ENCODE measurements around the gene TGFBR3L. TPM values are rescaled to one million over a fixed set of nuclear protein-coding genes. Genes with fewer than 3 reads are reported as not detected.

TGFBR3L gene
- total RNA-seq, result 1 to 10 TPM; 3.5 to 4.6 (median 4.4) TPM
- total RNA-seq (2013), result 0.29 TPM

GRCh38 chr19:7914598-7915045, at the start of gene TGFBR3L:
Gene TGFBR3L, plus strand, starts transcription at chr19:7914830.
- H3K9me3 ChIP-seq (ENCODE audit: control insufficient read depth, insufficient read depth, low read length), result no peaks in the 10 kb centered on the region
- intact Hi-C loops (cut with micrococcal nuclease), result no loop called here
- Mint-ChIP-seq H3K36me3 (no peaks in the 10 kb centered on the region), H3K4me1 (peaks cover 7 to 21% of the 10 kb centered on the region in 2 donors), H3K27ac (peak within 1 kb of the TSS; percentile 60 to 76), H3K27me3 (ENCODE audit: low read depth in 2 of 2) (peaks cover 0 to 21% of the 10 kb centered on the region in 2 donors), H3K9me3 (no peaks in the 10 kb centered on the region), H3K4me3 (peak within 1 kb of the TSS; percentile 72)
- no peak within 1 kb of the TSS for H3K4me3 ChIP-seq (ENCODE audit: low read length)
- no peak for TF ChIP-seq CTCF (IDR thresholded peaks at IDR 0.05)
- 84% methylated on average over 12 of the region's 12 CpGs for WGBS (ENCODE audit: insufficient coverage)
- DNase-seq, result no peak
- peaks cover 29% of the 10 kb centered on the region for H3K36me3 ChIP-seq (ENCODE audit: control insufficient read depth, insufficient read depth, low read length)
- ATAC-seq, result no peak
- peaks cover 29% of the 10 kb centered on the region for H3K27me3 ChIP-seq (ENCODE audit: control insufficient read depth, insufficient read depth, low read length)
- peaks cover 36% of the 10 kb centered on the region for H3K4me1 ChIP-seq (ENCODE audit: control insufficient read depth, insufficient read depth, low read length)
- no peak within 1 kb of the TSS for H3K27ac ChIP-seq (ENCODE audit: low read length)

- no peak overlapping the region for H3K27ac ChIP-seq (ENCODE audit: low read length)
- peaks cover 24% of the 10 kb centered on the region for H3K27me3 ChIP-seq (ENCODE audit: control insufficient read depth, insufficient read depth, low read length)
- ATAC-seq, result no peak
- H3K4me1 ChIP-seq (ENCODE audit: control insufficient read depth, insufficient read depth, low read length), result peaks cover 36% of the 10 kb centered on the region
- DNase-seq, result peak in 1 of 2 donors; percentile 52
- H3K4me3 ChIP-seq (ENCODE audit: low read length), result no peak overlapping the region
- intact Hi-C loops (cut with micrococcal nuclease), result no loop called here
- peaks cover 9 to 21% of the 10 kb centered on the region in 2 donors for H3K27me3 Mint-ChIP-seq (ENCODE audit: low read depth in 2 of 2)
- TF ChIP-seq CTCF (IDR thresholded peaks at IDR 0.05), result no peak
- no peaks in the 10 kb centered on the region for H3K36me3 Mint-ChIP-seq
- peaks cover 0 to 19% of the 10 kb centered on the region in 2 donors for H3K4me1 Mint-ChIP-seq
- no peak overlapping the region for H3K27ac Mint-ChIP-seq
- peaks cover 4% of the 10 kb centered on the region for H3K9me3 ChIP-seq (ENCODE audit: control insufficient read depth, insufficient read depth, low read length)
- WGBS (ENCODE audit: insufficient coverage), result 40% methylated on average over 10 of the region's 10 CpGs
- H3K9me3 Mint-ChIP-seq, result no peaks in the 10 kb centered on the region
- peak overlapping the region; percentile 50 for H3K4me3 Mint-ChIP-seq
- H3K36me3 ChIP-seq (ENCODE audit: control insufficient read depth, insufficient read depth, low read length), result no peaks in the 10 kb centered on the region
These were observed 49.2 kb upstream of the TGFBR3L start for GRCh38 chr19:7865262-7865911.

GRCh38 chr19:7866399-7867091, 48.1 kb upstream of the TGFBR3L start:
- H3K36me3 ChIP-seq (ENCODE audit: control insufficient read depth, insufficient read depth, low read length), result no peaks in the 10 kb centered on the region
- H3K27ac Mint-ChIP-seq, result no peak overlapping the region
- H3K9me3 Mint-ChIP-seq, result no peaks in the 10 kb centered on the region
- TF ChIP-seq CTCF (IDR thresholded peaks at IDR 0.05), result no peak
- H3K36me3 Mint-ChIP-seq, result no peaks in the 10 kb centered on the region
- peaks cover 9 to 25% of the 10 kb centered on the region in 2 donors for H3K27me3 Mint-ChIP-seq (ENCODE audit: low read depth in 2 of 2)
- H3K4me3 ChIP-seq (ENCODE audit: low read length), result no peak overlapping the region
- H3K27ac ChIP-seq (ENCODE audit: low read length), result no peak overlapping the region
- H3K9me3 ChIP-seq (ENCODE audit: control insufficient read depth, insufficient read depth, low read length), result peaks cover 4% of the 10 kb centered on the region
- DNase-seq, result no peak
- H3K4me3 Mint-ChIP-seq, result no peak overlapping the region
- peaks cover 13% of the 10 kb centered on the region for H3K27me3 ChIP-seq (ENCODE audit: control insufficient read depth, insufficient read depth, low read length)
- H3K4me1 Mint-ChIP-seq, result peaks cover 7 to 25% of the 10 kb centered on the region in 2 donors
- WGBS (ENCODE audit: insufficient coverage), result 89% methylated on average over 12 of the region's 12 CpGs
- intact Hi-C loops (cut with micrococcal nuclease), result no loop called here
- H3K4me1 ChIP-seq (ENCODE audit: control insufficient read depth, insufficient read depth, low read length), result peaks cover 41% of the 10 kb centered on the region
- ATAC-seq, result no peak
